IMR-90 (cell line): ENCODE results near the gene GJB4. TPM values are rescaled to one million over a fixed set of nuclear protein-coding genes. Genes with fewer than 3 reads are reported as not detected.

ENCODE experiments used
- ATAC-seq: fragments of 200-7000 bp; cut with Tn5 transposase; 2 replicates; pipeline ENCODE4 v1.9.1; 2020; ENCODE audit warnings: low read depth, mild to moderate bottlenecking, moderate library complexity
- BruUV-seq: library from RNA; stranded (reverse); fragments of 400-500 nt; replicated peaks from 2 replicates; lab custom pipeline; 2021; lab: Mats Ljungman, UMichigan
- CTCF ChIA-PET: fragments of 300-600 bp; formaldehyde crosslinking; extraction: SDS; loops from one replicate; lab custom pipeline; 2021; ENCODE audit warnings: antibody characterized with exemption; lab: Yijun Ruan, JAX
- POLR2A ChIA-PET: fragments of 300-600 bp; sonication (Branson Sonifier 250); formaldehyde crosslinking; loops from one replicate; lab custom pipeline; 2022; ENCODE audit warnings: antibody characterized with exemption; ENCODE audit not compliant: unreplicated experiment; lab: Charles Lee
- DNase-seq: peaks from one replicate; pipeline ENCODE4 v3.0.0; 2013
- H2AFZ ChIP-seq: replicated peaks from 2 replicates; pipeline ENCODE3; 2013; ENCODE audit warnings: low read length, mild to moderate bottlenecking; ENCODE audit not compliant: poor library complexity
- H2AK5ac ChIP-seq: 2 replicates; pipeline ENCODE4 v1.6.1; 2013; ENCODE audit warnings: low read depth, low read length, inconsistent platforms
- H2AK9ac ChIP-seq: replicated peaks from 2 replicates; pipeline ENCODE3; 2013; ENCODE audit warnings: mild to moderate bottlenecking, low read depth, low read length, moderate library complexity; ENCODE audit not compliant: poor library complexity
- H2BK120ac ChIP-seq: 2 replicates; pipeline ENCODE4 v1.6.1; 2013; ENCODE audit warnings: low read depth, low read length, inconsistent platforms
- H2BK15ac ChIP-seq: 3 replicates; pipeline ENCODE4 v1.6.1; 2013; ENCODE audit warnings: low read depth, low read length, inconsistent platforms
- H2BK20ac ChIP-seq: 2 replicates; pipeline ENCODE4 v1.6.1; 2013; ENCODE audit warnings: low read depth, mild to moderate bottlenecking, inconsistent platforms, low read length, moderate library complexity
- H2BK5ac ChIP-seq: 2 replicates; pipeline ENCODE4 v1.6.1; 2013; ENCODE audit warnings: mild to moderate bottlenecking, low read depth, low read length, inconsistent platforms; ENCODE audit not compliant: poor library complexity, severe bottlenecking
- H3K14ac ChIP-seq: replicated peaks from 2 replicates; pipeline ENCODE4 v1.6.1; 2013; ENCODE audit warnings: low read depth, low read length, inconsistent platforms
- H3K18ac ChIP-seq: 2 replicates; pipeline ENCODE4 v1.6.1; 2013; ENCODE audit warnings: low read depth, low read length, control low read depth
- H3K23ac ChIP-seq: 2 replicates; pipeline ENCODE4 v1.6.1; 2013; ENCODE audit warnings: low read depth, low read length, inconsistent platforms
- H3K27ac ChIP-seq: 2 replicates; pipeline ENCODE4 v1.5.1; 2013; ENCODE audit warnings: mild to moderate bottlenecking, control low read depth, low read length; ENCODE audit not compliant: insufficient read depth
- H3K27me3 ChIP-seq: 2 replicates; pipeline ENCODE4 v1.6.1; 2013; ENCODE audit warnings: low read length; ENCODE audit not compliant: control insufficient read depth, insufficient read depth
- H3K36me3 ChIP-seq: 2 replicates; pipeline ENCODE4 v1.6.1; 2013; ENCODE audit warnings: low read length, mixed read lengths; ENCODE audit not compliant: control insufficient read depth, insufficient read depth
- H3K4ac ChIP-seq: 2 replicates; pipeline ENCODE4 v1.6.1; 2013; ENCODE audit warnings: low read depth, low read length, inconsistent platforms
- H3K4me1 ChIP-seq: 2 replicates; pipeline ENCODE4 v1.6.1; 2013; ENCODE audit warnings: low read length, mixed read lengths; ENCODE audit not compliant: control insufficient read depth, insufficient read depth
- H3K4me2 ChIP-seq: 2 replicates; pipeline ENCODE4 v1.6.1; 2013; ENCODE audit warnings: low read depth, mild to moderate bottlenecking, control low read depth, low read length, moderate library complexity
- H3K4me3 ChIP-seq: 2 replicates; pipeline ENCODE4 v1.5.1; 2013; ENCODE audit warnings: low read depth, mild to moderate bottlenecking, control low read depth, low read length, moderate library complexity; ENCODE audit not compliant: insufficient read depth
- H3K56ac ChIP-seq: 2 replicates; pipeline ENCODE4 v1.6.1; 2013; ENCODE audit warnings: low read length, inconsistent platforms; ENCODE audit not compliant: insufficient read depth; ENCODE audit errors: extremely low read depth
- H3K79me1 ChIP-seq, 2 experiments: 2 replicates each; pipeline ENCODE4 v1.6.1; 2013; ENCODE audit warnings: low read length in 2 of 2, inconsistent platforms in 1 of 2, low read depth in 1 of 2
- H3K9ac ChIP-seq: 2 replicates; pipeline ENCODE4 v1.6.1; 2013; ENCODE audit warnings: low read depth, low read length, control low read depth
- H3K9me1 ChIP-seq: 2 replicates; pipeline ENCODE4 v1.6.1; 2013; ENCODE audit warnings: low read length, inconsistent platforms; ENCODE audit not compliant: insufficient read depth
- H3K9me3 ChIP-seq: 2 replicates; pipeline ENCODE4 v1.6.1; 2013; ENCODE audit warnings: low read length; ENCODE audit not compliant: control insufficient read depth, insufficient read depth
- H4K20me1 ChIP-seq: 2 replicates; pipeline ENCODE4 v1.6.1; 2013; ENCODE audit warnings: low read length, inconsistent platforms; ENCODE audit not compliant: insufficient read depth
- H4K5ac ChIP-seq: 2 replicates; pipeline ENCODE4 v1.6.1; 2013; ENCODE audit warnings: mild to moderate bottlenecking, low read depth, low read length, control low read depth
- H4K8ac ChIP-seq, 2 experiments: 2 replicates each; pipeline ENCODE4 v1.6.1; 2013; ENCODE audit warnings: low read depth in 2 of 2, low read length in 2 of 2, control low read depth in 1 of 2, inconsistent platforms in 1 of 2
- H4K91ac ChIP-seq: 2 replicates; pipeline ENCODE4 v1.6.1; 2013; ENCODE audit warnings: low read depth, low read length, inconsistent platforms; ENCODE audit not compliant: insufficient read depth
- BHLHE40 ChIP-seq: fragments of 150-350 bp; IDR thresholded peaks from 2 replicates; pipeline ENCODE4 v1.6.1; 2016; ENCODE audit warnings: mild to moderate bottlenecking, low read depth, low read length
- CEBPB ChIP-seq: IDR thresholded peaks from 2 replicates; pipeline ENCODE4 v1.6.1; 2012; ENCODE audit warnings: low read depth, low read length, improper control_type of control experiment
- CHD1 ChIP-seq: IDR thresholded peaks from 2 replicates; pipeline ENCODE4 v1.6.1; 2012; ENCODE audit warnings: low read depth, low read length, improper control_type of control experiment
- CTCF ChIP-seq: conservative IDR thresholded peaks from 2 replicates; pipeline ENCODE4 v1.5.1; 2012; ENCODE audit warnings: mild to moderate bottlenecking, low read depth, low read length, improper control_type of control experiment
- FOS ChIP-seq: fragments of 150-350 bp; IDR thresholded peaks from 2 replicates; pipeline ENCODE4 v1.6.1; 2016; ENCODE audit warnings: low read depth, low read length
- MAFK ChIP-seq: IDR thresholded peaks from 2 replicates; pipeline ENCODE4 v1.6.1; 2012; ENCODE audit warnings: low read depth, low read length, improper control_type of control experiment
- MAZ ChIP-seq: IDR thresholded peaks from 2 replicates; pipeline ENCODE4 v1.6.1; 2012; ENCODE audit warnings: low read depth, mild to moderate bottlenecking, low read length, improper control_type of control experiment, moderate library complexity, borderline replicate concordance
- MXI1 ChIP-seq: IDR thresholded peaks from 2 replicates; pipeline ENCODE4 v1.6.1; 2012; ENCODE audit warnings: low read depth, mild to moderate bottlenecking, low read length, moderate library complexity, borderline replicate concordance
- NFE2L2 ChIP-seq: fragments of 150-350 bp; IDR thresholded peaks from 2 replicates; pipeline ENCODE4 v1.6.1; 2016; ENCODE audit warnings: low read depth, mild to moderate bottlenecking, low read length
- POLR2A ChIP-seq: IDR thresholded peaks from 2 replicates; pipeline ENCODE4 v1.6.1; 2012; ENCODE audit warnings: mild to moderate bottlenecking, low read depth, low read length
- RAD21 ChIP-seq: IDR thresholded peaks from 2 replicates; pipeline ENCODE4 v1.6.1; 2012; ENCODE audit warnings: low read length, improper control_type of control experiment
- RCOR1 ChIP-seq: IDR thresholded peaks from 2 replicates; pipeline ENCODE4 v1.6.1; 2012; ENCODE audit warnings: mild to moderate bottlenecking, low read length, improper control_type of control experiment; ENCODE audit not compliant: insufficient replicate concordance
- RFX5 ChIP-seq: IDR thresholded peaks from 2 replicates; pipeline ENCODE4 v1.8.0; 2012; ENCODE audit warnings: low read depth, mild to moderate bottlenecking, low read length, moderate library complexity
- SMC3 ChIP-seq: fragments of 150-350 bp; IDR thresholded peaks from 2 replicates; pipeline ENCODE4 v1.6.1; 2016; ENCODE audit warnings: low read depth, mild to moderate bottlenecking, antibody characterized with exemption, low read length, moderate library complexity
- WGBS, 2 experiments: methylation state at CpG; one replicate each; pipeline versions ENCODE4 v1.1.5 to v1.1.7; 2013; ENCODE audit warnings: missing lambda C conversion rate in 2 of 2; ENCODE audit not compliant: insufficient read length in 1 of 2; ENCODE audit errors: extremely low coverage in 2 of 2; 5-methylcytosine and 5-hydroxymethylcytosine counted together
- dilution Hi-C: fragments of 300-500 bp; cut with HindIII; formaldehyde crosslinking; loops from one replicate; pipeline ENCODE4 v1.14.3; 2018; ENCODE audit warnings: low sequenced_read_pairs; ENCODE audit not compliant: unreplicated experiment
- in situ Hi-C: fragments of 300-500 bp; cut with MboI; formaldehyde crosslinking; loops from 3 replicates; pipeline ENCODE4 v1.14.3; 2019; ENCODE audit warnings: low sequenced_read_pairs, inconsistent platforms, mixed read lengths
- intact Hi-C: fragments of 100-400 bp; cut with micrococcal nuclease; formaldehyde crosslinking; loops from 2 replicates; pipeline ENCODE4 v1.10.0; 2022
- polyA plus RNA-seq, 3 experiments: library from polyadenylated mRNA; depleted of rRNA; stranded (reverse); fragments of >200 nt; gene quantifications; 2 replicates each; pipeline ENCODE4 v1.2.3, GENCODE V29; 2012; ENCODE audit warnings: low replicate concordance in 1 of 3
- total RNA-seq: library from RNA; depleted of rRNA; stranded (reverse); fragments of >200 nt; gene quantifications from 2 replicates; pipeline ENCODE4 v1.2.3, GENCODE V29; 2012
- TF ChIP-seq, protein P1 (sequence below): fragments of 150-350 bp; IDR thresholded peaks from 2 replicates; pipeline ENCODE4 v1.6.1; 2016; ENCODE audit warnings: low read depth, mild to moderate bottlenecking, low read length, moderate library complexity, borderline replicate concordance
- TF ChIP-seq, protein P2 (sequence below): fragments of 150-350 bp; IDR thresholded peaks from 2 replicates; pipeline ENCODE4 v1.6.1; 2017; ENCODE audit warnings: mild to moderate bottlenecking, antibody characterized with exemption, low read length, low read depth

GJB4 gene
- total and polyA plus RNA-seq, 2 of the 4 experiments (the other 2 are of a cell fraction) = not detected

GRCh38 chr1:34771573-34772371 lies 12.2 kb downstream of the GJB4 start:
- Histone ChIP-seq H2AK9ac (no peak overlapping the region), H3K9ac (no peak overlapping the region), H3K79me1 (no peaks in the 10 kb centered on the region), H4K20me1 (no peaks in the 10 kb centered on the region), H2BK5ac (no peak overlapping the region), H4K8ac (no peak overlapping the region), H3K4me1 (no peaks in the 10 kb centered on the region), H3K56ac (no peak overlapping the region), H3K9me3 (no peaks in the 10 kb centered on the region), H3K4me2 (no peak overlapping the region), H3K9me1 (no peaks in the 10 kb centered on the region), H3K23ac (no peak overlapping the region), H4K5ac (no peak overlapping the region), H3K4ac (no peak overlapping the region), H3K27ac (no peak overlapping the region), H4K91ac (no peak overlapping the region), H3K27me3 (peaks cover 7% of the 10 kb centered on the region), H3K4me3 (no peak overlapping the region), H2BK15ac (no peak overlapping the region), H2BK120ac (no peak overlapping the region), H3K36me3 (no peaks in the 10 kb centered on the region), H2AK5ac (no peak overlapping the region), H2AFZ (no peak overlapping the region), H2BK20ac (no peak overlapping the region), H3K14ac (no peak overlapping the region), H3K18ac (no peak overlapping the region)
- no peak for ATAC-seq
- CTCF ChIA-PET = no interaction called here
- intact Hi-C loops = no loop called here
- POLR2A ChIA-PET = no interaction called here
- no peak for DNase-seq
- no TSS peak for BruUV-seq
- TF ChIP-seq POLR2A = no peak
- no peak for TF ChIP-seq MAFK
- TF ChIP-seq CTCF = no peak
- no peak for TF ChIP-seq NFE2L2
- TF ChIP-seq MAZ = no peak
- TF ChIP-seq BHLHE40 = no peak
- TF ChIP-seq, protein P1, sequence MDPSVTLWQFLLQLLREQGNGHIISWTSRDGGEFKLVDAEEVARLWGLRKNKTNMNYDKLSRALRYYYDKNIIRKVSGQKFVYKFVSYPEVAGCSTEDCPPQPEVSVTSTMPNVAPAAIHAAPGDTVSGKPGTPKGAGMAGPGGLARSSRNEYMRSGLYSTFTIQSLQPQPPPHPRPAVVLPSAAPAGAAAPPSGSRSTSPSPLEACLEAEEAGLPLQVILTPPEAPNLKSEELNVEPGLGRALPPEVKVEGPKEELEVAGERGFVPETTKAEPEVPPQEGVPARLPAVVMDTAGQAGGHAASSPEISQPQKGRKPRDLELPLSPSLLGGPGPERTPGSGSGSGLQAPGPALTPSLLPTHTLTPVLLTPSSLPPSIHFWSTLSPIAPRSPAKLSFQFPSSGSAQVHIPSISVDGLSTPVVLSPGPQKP = no peak
- no peak for TF ChIP-seq CHD1
- TF ChIP-seq CEBPB = no peak
- TF ChIP-seq FOS = no peak
- no peak for TF ChIP-seq RFX5
- no peak for TF ChIP-seq RCOR1
- TF ChIP-seq RAD21 = no peak
- no peak for TF ChIP-seq MXI1
- TF ChIP-seq SMC3 = no peak
- TF ChIP-seq, protein P2, sequence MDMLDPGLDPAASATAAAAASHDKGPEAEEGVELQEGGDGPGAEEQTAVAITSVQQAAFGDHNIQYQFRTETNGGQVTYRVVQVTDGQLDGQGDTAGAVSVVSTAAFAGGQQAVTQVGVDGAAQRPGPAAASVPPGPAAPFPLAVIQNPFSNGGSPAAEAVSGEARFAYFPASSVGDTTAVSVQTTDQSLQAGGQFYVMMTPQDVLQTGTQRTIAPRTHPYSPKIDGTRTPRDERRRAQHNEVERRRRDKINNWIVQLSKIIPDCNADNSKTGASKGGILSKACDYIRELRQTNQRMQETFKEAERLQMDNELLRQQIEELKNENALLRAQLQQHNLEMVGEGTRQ = no peak
- 50% methylated on average over 4 of the region's 16 CpGs; no CpG with 5 or more reads in 1 of the 2 experiments for WGBS, 2 experiments
- dilution Hi-C loops = no loop called here
- in situ Hi-C loops = no loop called here
